KMS-11 (cell line): ENCODE measurements around the gene NOL6.
"Not testable (repeated sequence)": the region's sequence is repeated elsewhere in the genome, so short reads cannot be mapped to it uniquely, and the experiment has no call there.

ENCODE experiments used
- H2AFZ ChIP-seq: fragments of 200-600 bp; sonication (generic); 2 replicates; pipeline ENCODE4 v1.6.1; 2016; ENCODE audit warnings: antibody characterized with exemption, mixed run types, low read depth
- H3K27ac ChIP-seq: fragments of 200-600 bp; sonication (generic); 2 replicates; pipeline ENCODE4 v1.6.1; 2016; ENCODE audit warnings: mild to moderate bottlenecking, mixed run types
- H3K27me3 ChIP-seq: fragments of 200-600 bp; sonication (generic); 2 replicates; pipeline ENCODE4 v1.6.1; 2017; ENCODE audit warnings: mild to moderate bottlenecking, low read depth, mixed run types, moderate library complexity; ENCODE audit not compliant: insufficient read depth
- H3K36me3 ChIP-seq: fragments of 200-600 bp; sonication (generic); 2 replicates; pipeline ENCODE4 v1.6.1; 2017; ENCODE audit warnings: mild to moderate bottlenecking, mixed run types; ENCODE audit not compliant: insufficient read depth
- H3K4me1 ChIP-seq: fragments of 200-600 bp; sonication (generic); 2 replicates; pipeline ENCODE4 v1.6.1; 2016; ENCODE audit warnings: mild to moderate bottlenecking, low read depth, mixed run types; ENCODE audit not compliant: poor library complexity, severe bottlenecking
- H3K4me2 ChIP-seq: fragments of 200-600 bp; sonication (generic); 2 replicates; pipeline ENCODE4 v1.7.0; 2016; ENCODE audit warnings: mild to moderate bottlenecking, mixed run types
- H3K4me3 ChIP-seq: fragments of 200-600 bp; sonication (generic); IDR thresholded peaks from 2 replicates; pipeline ENCODE4 v1.6.1; 2017; ENCODE audit warnings: low read depth, low read length, mixed read lengths; ENCODE audit not compliant: insufficient read depth
- H3K79me2 ChIP-seq: fragments of 200-600 bp; sonication (generic); 2 replicates; pipeline ENCODE4 v1.6.1; 2016; ENCODE audit warnings: low read depth, mixed run types; ENCODE audit not compliant: insufficient read depth
- H3K9ac ChIP-seq: fragments of 200-600 bp; sonication (generic); 2 replicates; pipeline ENCODE4 v1.6.1; 2016; ENCODE audit warnings: mild to moderate bottlenecking, mixed run types
- H4K20me1 ChIP-seq: fragments of 200-600 bp; sonication (generic); 2 replicates; pipeline ENCODE4 v1.6.1; 2016; ENCODE audit warnings: mild to moderate bottlenecking, mixed run types; ENCODE audit not compliant: insufficient read depth
- TF ChIP-seq, protein P1 (sequence below): fragments of 200-600 bp; sonication (generic); conservative IDR thresholded peaks from 2 replicates; pipeline ENCODE4 v1.6.1; 2017; ENCODE audit warnings: low read depth, mild to moderate bottlenecking, antibody characterized with exemption, low read length, moderate library complexity, mixed read lengths

NOL6 gene, protein sequence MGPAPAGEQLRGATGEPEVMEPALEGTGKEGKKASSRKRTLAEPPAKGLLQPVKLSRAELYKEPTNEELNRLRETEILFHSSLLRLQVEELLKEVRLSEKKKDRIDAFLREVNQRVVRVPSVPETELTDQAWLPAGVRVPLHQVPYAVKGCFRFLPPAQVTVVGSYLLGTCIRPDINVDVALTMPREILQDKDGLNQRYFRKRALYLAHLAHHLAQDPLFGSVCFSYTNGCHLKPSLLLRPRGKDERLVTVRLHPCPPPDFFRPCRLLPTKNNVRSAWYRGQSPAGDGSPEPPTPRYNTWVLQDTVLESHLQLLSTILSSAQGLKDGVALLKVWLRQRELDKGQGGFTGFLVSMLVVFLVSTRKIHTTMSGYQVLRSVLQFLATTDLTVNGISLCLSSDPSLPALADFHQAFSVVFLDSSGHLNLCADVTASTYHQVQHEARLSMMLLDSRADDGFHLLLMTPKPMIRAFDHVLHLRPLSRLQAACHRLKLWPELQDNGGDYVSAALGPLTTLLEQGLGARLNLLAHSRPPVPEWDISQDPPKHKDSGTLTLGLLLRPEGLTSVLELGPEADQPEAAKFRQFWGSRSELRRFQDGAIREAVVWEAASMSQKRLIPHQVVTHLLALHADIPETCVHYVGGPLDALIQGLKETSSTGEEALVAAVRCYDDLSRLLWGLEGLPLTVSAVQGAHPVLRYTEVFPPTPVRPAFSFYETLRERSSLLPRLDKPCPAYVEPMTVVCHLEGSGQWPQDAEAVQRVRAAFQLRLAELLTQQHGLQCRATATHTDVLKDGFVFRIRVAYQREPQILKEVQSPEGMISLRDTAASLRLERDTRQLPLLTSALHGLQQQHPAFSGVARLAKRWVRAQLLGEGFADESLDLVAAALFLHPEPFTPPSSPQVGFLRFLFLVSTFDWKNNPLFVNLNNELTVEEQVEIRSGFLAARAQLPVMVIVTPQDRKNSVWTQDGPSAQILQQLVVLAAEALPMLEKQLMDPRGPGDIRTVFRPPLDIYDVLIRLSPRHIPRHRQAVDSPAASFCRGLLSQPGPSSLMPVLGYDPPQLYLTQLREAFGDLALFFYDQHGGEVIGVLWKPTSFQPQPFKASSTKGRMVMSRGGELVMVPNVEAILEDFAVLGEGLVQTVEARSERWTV

GRCh38 chr9:33473643-33474352 is at the start of gene NOL6:
NOL6 (minus strand) TSS chr9:33473924; CDS start chr9:33473842, 82 bp downstream.
- Histone ChIP-seq H3K36me3 (no peaks in the 10 kb centered on the region), H3K79me2 (peaks cover 31% of the 10 kb centered on the region), H3K9ac (peak within 1 kb of the TSS; percentile 67), H3K4me1 (peaks cover 16% of the 10 kb centered on the region), H3K4me2 (peak within 1 kb of the TSS; percentile 60), H3K27ac (no peak within 1 kb of the TSS), H3K4me3 (peak within 1 kb of the TSS; percentile 67), H2AFZ (peak within 1 kb of the TSS; percentile 68; the same call in 1 of the 2 replicates), H3K27me3 (no peaks in the 10 kb centered on the region), H4K20me1 (no peaks in the 10 kb centered on the region)
- TF ChIP-seq, protein P1, sequence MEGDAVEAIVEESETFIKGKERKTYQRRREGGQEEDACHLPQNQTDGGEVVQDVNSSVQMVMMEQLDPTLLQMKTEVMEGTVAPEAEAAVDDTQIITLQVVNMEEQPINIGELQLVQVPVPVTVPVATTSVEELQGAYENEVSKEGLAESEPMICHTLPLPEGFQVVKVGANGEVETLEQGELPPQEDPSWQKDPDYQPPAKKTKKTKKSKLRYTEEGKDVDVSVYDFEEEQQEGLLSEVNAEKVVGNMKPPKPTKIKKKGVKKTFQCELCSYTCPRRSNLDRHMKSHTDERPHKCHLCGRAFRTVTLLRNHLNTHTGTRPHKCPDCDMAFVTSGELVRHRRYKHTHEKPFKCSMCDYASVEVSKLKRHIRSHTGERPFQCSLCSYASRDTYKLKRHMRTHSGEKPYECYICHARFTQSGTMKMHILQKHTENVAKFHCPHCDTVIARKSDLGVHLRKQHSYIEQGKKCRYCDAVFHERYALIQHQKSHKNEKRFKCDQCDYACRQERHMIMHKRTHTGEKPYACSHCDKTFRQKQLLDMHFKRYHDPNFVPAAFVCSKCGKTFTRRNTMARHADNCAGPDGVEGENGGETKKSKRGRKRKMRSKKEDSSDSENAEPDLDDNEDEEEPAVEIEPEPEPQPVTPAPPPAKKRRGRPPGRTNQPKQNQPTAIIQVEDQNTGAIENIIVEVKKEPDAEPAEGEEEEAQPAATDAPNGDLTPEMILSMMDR, result no peak

DNA sequence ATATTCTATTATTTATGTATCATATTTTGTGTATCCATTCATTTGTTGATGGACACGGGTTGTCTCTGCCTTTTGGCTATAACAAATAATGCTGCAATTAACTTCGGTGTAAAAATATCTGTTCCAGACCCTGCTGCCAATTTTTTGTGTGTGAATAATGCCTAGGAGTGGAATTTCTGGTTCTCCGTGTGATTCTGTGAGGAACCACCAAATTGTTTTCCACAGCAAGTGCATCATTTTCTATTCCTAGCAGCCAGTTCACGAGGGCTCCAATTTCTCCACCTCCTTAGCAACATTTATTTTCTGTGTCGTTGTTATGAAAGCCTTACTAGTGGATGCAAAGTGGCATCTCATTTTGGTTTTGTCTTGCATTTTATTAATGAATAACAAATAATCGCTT is 48.1 kb upstream of the NOL6 start:
- H3K4me1 ChIP-seq, result peaks cover 18% of the 10 kb centered on the region
- not testable (repeated sequence) for H3K79me2 ChIP-seq, H3K27ac ChIP-seq, H3K27me3 ChIP-seq, H3K4me3 ChIP-seq, H3K36me3 ChIP-seq, H2AFZ ChIP-seq, H4K20me1 ChIP-seq, H3K4me2 ChIP-seq, H3K9ac ChIP-seq

- H4K20me1 ChIP-seq, H3K4me2 ChIP-seq, H3K27me3 ChIP-seq, H3K9ac ChIP-seq, H3K4me3 ChIP-seq, H2AFZ ChIP-seq, H3K36me3 ChIP-seq, H3K27ac ChIP-seq, H3K79me2 ChIP-seq: not testable (repeated sequence)
- peaks cover 23% of the 10 kb centered on the region for H3K4me1 ChIP-seq
These were observed 44.3 kb upstream of the NOL6 start for GRCh38 chr9:33517934-33518577.

DNA sequence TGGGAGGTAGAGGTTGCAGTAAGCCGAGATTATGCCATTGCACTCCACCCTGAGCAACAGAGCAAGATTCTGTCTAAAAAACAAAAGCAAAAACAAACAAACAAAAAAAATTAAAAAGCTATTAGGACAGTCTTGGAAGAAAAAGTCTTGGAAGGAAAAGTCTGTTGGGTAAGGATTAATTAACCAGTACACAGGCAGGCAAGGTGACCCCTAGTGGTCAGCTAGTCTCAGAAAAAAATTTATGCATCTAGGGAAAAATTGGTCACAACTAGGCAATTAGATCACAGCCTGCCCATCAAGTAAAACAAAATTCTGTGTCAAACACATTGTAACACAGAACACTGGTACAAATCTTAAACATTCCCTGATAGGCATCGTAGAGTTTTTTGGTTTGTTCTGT is 43.6 kb upstream of the NOL6 start:
- no peaks in the 10 kb centered on the region for H3K27me3 ChIP-seq
- no peak overlapping the region for H3K9ac ChIP-seq
- no peaks in the 10 kb centered on the region for H4K20me1 ChIP-seq
- no peak overlapping the region for H3K4me2 ChIP-seq
- no peak overlapping the region for H3K27ac ChIP-seq
- no peaks in the 10 kb centered on the region for H3K79me2 ChIP-seq
- no peaks in the 10 kb centered on the region for H3K36me3 ChIP-seq
- no peak overlapping the region for H3K4me3 ChIP-seq
- H3K4me1 ChIP-seq, result peaks cover 18% of the 10 kb centered on the region
- TF ChIP-seq, protein P1, result peak; percentile 66
- no peak overlapping the region for H2AFZ ChIP-seq

- not testable (repeated sequence) for H3K79me2 ChIP-seq, H2AFZ ChIP-seq, H3K27me3 ChIP-seq, H3K36me3 ChIP-seq, H3K4me2 ChIP-seq, H4K20me1 ChIP-seq, H3K27ac ChIP-seq, H3K9ac ChIP-seq, H3K4me3 ChIP-seq
- peaks cover 14% of the 10 kb centered on the region for H3K4me1 ChIP-seq
These were observed 42.7 kb upstream of the NOL6 start for GRCh38 chr9:33516397-33516796.

- not testable (repeated sequence) for H4K20me1 ChIP-seq, H3K4me2 ChIP-seq, H3K36me3 ChIP-seq, H2AFZ ChIP-seq, H3K79me2 ChIP-seq, H3K27ac ChIP-seq, H3K9ac ChIP-seq, H3K4me3 ChIP-seq, H3K27me3 ChIP-seq
- peaks cover 14% of the 10 kb centered on the region for H3K4me1 ChIP-seq
These were observed 41.7 kb upstream of the NOL6 start for GRCh38 chr9:33515342-33515995.

DNA sequence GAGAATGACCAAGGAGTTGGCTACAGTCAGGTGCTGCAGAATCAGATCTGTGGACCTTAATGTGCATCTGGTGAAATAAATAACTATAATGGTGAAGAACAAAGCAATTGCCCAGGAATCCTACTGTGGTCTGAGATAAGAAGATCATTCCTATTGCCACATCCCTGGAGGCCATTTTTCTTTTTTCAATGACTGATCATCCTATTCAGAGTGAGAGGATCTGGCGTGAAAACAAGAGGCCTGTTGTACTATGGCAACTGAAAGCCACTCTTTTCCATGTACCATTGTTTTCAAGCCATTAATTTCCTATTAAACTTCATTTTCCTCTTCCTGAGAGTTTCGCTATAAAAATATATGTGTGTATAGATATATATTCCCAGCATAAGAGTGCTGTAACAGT is 38.8 kb upstream of the NOL6 start:
- H3K4me1 ChIP-seq, result peaks cover 17% of the 10 kb centered on the region
- H3K27me3 ChIP-seq, H3K27ac ChIP-seq, H2AFZ ChIP-seq, H3K79me2 ChIP-seq, H4K20me1 ChIP-seq, H3K4me2 ChIP-seq, H3K9ac ChIP-seq, H3K4me3 ChIP-seq, H3K36me3 ChIP-seq: not testable (repeated sequence)
